KBM-7 (cell line): ENCODE data around the gene THADA.

Experiments
- DNase-seq: peaks from one replicate; pipeline ENCODE4 v3.0.0-alpha.2; 2015
- in situ Hi-C: fragments of 300-500 bp; cut with MboI; formaldehyde crosslinking; loops from 2 replicates; pipeline ENCODE4 v1.14.3; 2020; ENCODE audit warnings: low sequenced_read_pairs, low pct_unique_long_range_greater_than_20kb, mixed read lengths

The THADA gene

GRCh38 chr2:43478412-43479086, 117.3 kb downstream of the THADA start:
- DNase-seq: no peak
- in situ Hi-C loops: loop anchor here (25.0 kb wide), 2 partner anchors 366 to 641 kb away; no protein-coding TSS in a partner anchor

GRCh38 chr2:43475922-43476321, 119.9 kb downstream of the THADA start:
- in situ Hi-C loops: loop anchor here (25.0 kb wide), 2 partner anchors 364 to 639 kb away; no protein-coding TSS in a partner anchor
- DNase-seq: no peak

GRCh38 chr2:43475137-43475846, 120.5 kb downstream of the THADA start:
- DNase-seq: no peak
- in situ Hi-C loops: loop anchor here (25.0 kb wide), 2 partner anchors 363 to 638 kb away; no protein-coding TSS in a partner anchor

GRCh38 chr2:43474273-43474672, 121.6 kb downstream of the THADA start:
- no peak for DNase-seq
- in situ Hi-C loops: no loop called here

- in situ Hi-C loops: no loop called here
- DNase-seq: no peak
These were observed 122.1 kb downstream of the THADA start for GRCh38 chr2:43473767-43474166.

- in situ Hi-C loops: no loop called here
These were observed 123.2 kb downstream of the THADA start for GRCh38 chr2:43472527-43473194.

GRCh38 chr2:43469713-43470112, 126.1 kb downstream of the THADA start:
- no peak for DNase-seq
- in situ Hi-C loops: no loop called here

More at GRCh38 chr2:43472527-43473194, 123.2 kb downstream of the THADA start:
- no peak for DNase-seq

- in situ Hi-C loops: no loop called here
- no peak for DNase-seq
These were observed 126.7 kb downstream of the THADA start for GRCh38 chr2:43469094-43469493.

- in situ Hi-C loops: no loop called here
- DNase-seq: no peak
These were observed 127.9 kb downstream of the THADA start for GRCh38 chr2:43467891-43468290.

GRCh38 chr2:43465234-43465633, 130.6 kb downstream of the THADA start:
- in situ Hi-C loops: no loop called here
- DNase-seq: no peak

GRCh38 chr2:43464590-43464989, 131.2 kb downstream of the THADA start:
- in situ Hi-C loops: no loop called here
- no peak for DNase-seq

GRCh38 chr2:43462866-43463641, 132.8 kb downstream of the THADA start:
- in situ Hi-C loops: no loop called here
- no peak for DNase-seq

- DNase-seq: no peak
- in situ Hi-C loops: no loop called here
These were observed 134.3 kb downstream of the THADA start for GRCh38 chr2:43461453-43462073.

- in situ Hi-C loops: no loop called here
- DNase-seq: no peak
These were observed 135.1 kb downstream of the THADA start for GRCh38 chr2:43460611-43461365.

GRCh38 chr2:43460174-43460546, 135.7 kb downstream of the THADA start:
- no peak for DNase-seq
- in situ Hi-C loops: no loop called here

- in situ Hi-C loops: no loop called here
- DNase-seq: peak; percentile 8
These were observed 136.2 kb downstream of the THADA start for GRCh38 chr2:43459446-43460173.

GRCh38 chr2:43458014-43458628, 137.7 kb downstream of the THADA start:
- DNase-seq: no peak

More at GRCh38 chr2:43458014-43458628, 137.7 kb downstream of the THADA start:
- in situ Hi-C loops: no loop called here
